Body of pancreas (tissue), 4 donors: ENCODE results near the gene TOX2.

ENCODE experiments used
- CTCF ChIP-seq, 7 experiments: fragments of 450-650 bp in 4 of 7; fragments of 200-600 bp in 3 of 7; sonication (generic) in 3 of 7; IDR thresholded peaks; one replicate each; pipeline ENCODE4 v1.5.1; 2016 to 2019; ENCODE audit warnings: antibody characterized with exemption in 7 of 7
- POLR2A ChIP-seq, 3 donors: fragments of 450-650 bp; IDR thresholded peaks; one replicate each; pipeline ENCODE4 v1.6.1; 2016; ENCODE audit warnings: antibody characterized with exemption in 3 of 3, mild to moderate bottlenecking in 2 of 3

DNA sequence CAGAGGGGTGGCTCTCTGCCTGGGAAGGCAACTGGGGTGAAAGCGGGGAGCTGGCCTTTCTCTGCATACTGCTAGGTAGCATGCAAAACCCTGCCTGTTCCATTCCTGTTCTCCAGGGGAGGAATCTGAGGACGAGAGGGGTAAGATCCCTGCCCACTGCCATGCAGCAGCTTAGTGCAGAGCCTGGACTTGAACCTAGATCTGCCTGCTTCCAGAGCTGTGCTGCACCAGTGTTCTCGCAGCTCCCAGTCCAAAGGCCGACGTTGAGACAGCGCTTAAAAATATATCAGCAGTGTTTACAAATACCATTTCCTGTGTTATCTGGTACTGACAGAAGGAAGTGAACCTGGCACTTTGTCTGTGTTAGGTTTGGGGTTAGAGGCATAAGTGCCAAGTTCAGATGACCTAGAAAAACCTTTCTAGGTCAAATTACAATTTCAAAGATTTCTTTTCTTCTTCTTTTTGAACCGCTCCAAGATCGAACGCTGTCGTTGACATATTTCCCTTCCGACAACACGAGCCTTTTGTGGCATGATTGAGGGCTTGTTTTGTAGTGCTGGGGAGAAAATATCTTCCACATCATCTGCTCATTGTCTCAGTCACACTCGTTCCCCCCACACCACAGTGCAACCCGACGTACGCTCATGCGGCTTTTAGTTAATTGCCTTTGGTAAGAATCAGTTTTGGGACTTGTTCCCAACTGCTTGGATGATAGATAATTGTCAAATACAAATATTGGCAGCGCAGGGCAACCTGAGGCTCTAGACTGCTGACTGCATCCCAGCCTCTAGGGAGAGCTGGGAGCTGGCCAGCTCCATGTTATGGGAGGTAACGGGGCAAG, 44.6 kb downstream of the TOX2 start:
- TF ChIP-seq POLR2A (IDR thresholded peaks at IDR 0.05) (no peak), CTCF (IDR thresholded peaks at IDR 0.05) (no peak)
